HepG2 (cell line): Measurements from ENCODE around the gene SH2D6. TPM values are rescaled to one million over a fixed set of nuclear protein-coding genes. Genes with fewer than 3 reads are reported as not detected.
A peak's percentile ranks its signal among the peaks of the same experiment; 100 is the strongest.

Source experiments
- ATAC-seq: fragments of 200-7000 bp; cut with Tn5 transposase; 3 replicates; pipeline ENCODE4 v1.9.1; 2020; ENCODE audit warnings: mild to moderate bottlenecking, moderate library complexity
- BruUV-seq: library from RNA; stranded (reverse); fragments of 400-500 nt; replicated peaks from 2 replicates; lab custom pipeline; 2021; lab: Mats Ljungman, UMichigan
- CTCF ChIA-PET: fragments of 300-600 bp; formaldehyde crosslinking; extraction: SDS; loops from one replicate; lab custom pipeline; 2021; ENCODE audit warnings: low total read pairs, inconsistent platforms, low intra/inter-chr PET ratio; lab: Yijun Ruan, JAX
- POLR2A ChIA-PET: fragments of 350-600 bp; sonication (Branson Sonifier 250); formaldehyde crosslinking; loops from one replicate; lab custom pipeline; 2020; ENCODE audit warnings: antibody characterized with exemption, inconsistent platforms; lab: Yijun Ruan, JAX
- DNase-seq: peaks from one replicate; pipeline ENCODE4 v3.0.0-alpha.2; 2015; ENCODE audit warnings: low spot score
- FAIRE-seq: peaks from 3 replicates; lab custom pipeline; 2011; peaks lifted over from hg19 to GRCh38; lab: Jason Lieb, UNC
- H2AFZ ChIP-seq: one replicate; pipeline ENCODE4 v1.6.1; 2011; ENCODE audit warnings: low read length, inconsistent platforms
- H3K27ac ChIP-seq: fragments of 300-600 bp; 3 replicates; pipeline ENCODE4 v1.8.0; 2011; ENCODE audit warnings: mixed run types, mild to moderate bottlenecking, mixed read lengths, low read length, inconsistent platforms; ENCODE audit not compliant: insufficient read depth; ENCODE audit errors: extremely low read length
- H3K27me3 ChIP-seq, 2 experiments: fragments of 200-600 bp in 1 of 2; 2 replicates in 1 of 2; 3 replicates in 1 of 2; pipeline versions ENCODE4 v1.6.0 to v1.8.0; 2011; ENCODE audit warnings: low read length in 2 of 2, mild to moderate bottlenecking in 2 of 2, moderate library complexity in 2 of 2, inconsistent platforms in 1 of 2; ENCODE audit not compliant: insufficient read depth in 2 of 2, control insufficient read depth in 1 of 2
- H3K36me3 ChIP-seq, 2 experiments: fragments of 200-600 bp in 1 of 2; replicated peaks in 1 of 2; 2 replicates in 1 of 2; 3 replicates in 1 of 2; pipeline versions ENCODE4 v1.5.1 to v1.8.0; 2011; ENCODE audit warnings: low read length in 2 of 2, inconsistent platforms in 1 of 2; ENCODE audit not compliant: insufficient read depth in 2 of 2, control insufficient read depth in 1 of 2
- H3K4me1 ChIP-seq: 2 replicates; pipeline ENCODE4 v1.5.1; 2012; ENCODE audit warnings: low read length, inconsistent platforms; ENCODE audit not compliant: insufficient read depth
- H3K4me2 ChIP-seq: 2 replicates; pipeline ENCODE4 v1.6.0; 2011; ENCODE audit warnings: low read depth, low read length, inconsistent platforms
- H3K4me3 ChIP-seq, 3 experiments: fragments of 200-600 bp in 1 of 3; sonication (generic), shearing (Covaris generic) in 1 of 3; replicated peaks in 1 of 3; 2 replicates each; pipeline ENCODE4 v1.5.1; 2011 to 2016; ENCODE audit warnings: low read length in 3 of 3, inconsistent platforms in 2 of 3, low read depth in 2 of 3, mild to moderate bottlenecking in 2 of 3, control low read depth in 1 of 3, mixed read lengths in 1 of 3; ENCODE audit not compliant: insufficient read depth in 1 of 3
- H3K79me2 ChIP-seq: one replicate; pipeline ENCODE4 v1.6.1; 2011; ENCODE audit warnings: low read length, inconsistent platforms; ENCODE audit not compliant: insufficient read depth
- H3K9ac ChIP-seq: 2 replicates; pipeline ENCODE4 v1.6.0; 2011; ENCODE audit warnings: mild to moderate bottlenecking, low read depth, low read length, inconsistent platforms; ENCODE audit not compliant: insufficient read depth
- H3K9me3 ChIP-seq: 2 replicates; pipeline ENCODE4 v1.5.1; 2012; ENCODE audit warnings: mild to moderate bottlenecking, low read length
- H4K20me1 ChIP-seq: 2 replicates; pipeline ENCODE4 v1.6.0; 2011; ENCODE audit warnings: inconsistent platforms, mild to moderate bottlenecking, low read length, moderate library complexity; ENCODE audit not compliant: insufficient read depth
- POLR2A ChIP-seq, 2 experiments: IDR thresholded peaks; 2 replicates each; pipeline ENCODE4 v1.6.1; 2011; ENCODE audit warnings: low read depth in 2 of 2, low read length in 2 of 2, mild to moderate bottlenecking in 1 of 2, moderate library complexity in 1 of 2; ENCODE audit not compliant: insufficient read depth in 1 of 2
- ZEB1 ChIP-seq: IDR thresholded peaks from 2 replicates; pipeline ENCODE4 v1.6.1; 2012; ENCODE audit warnings: mild to moderate bottlenecking, low read depth, inconsistent platforms; ENCODE audit not compliant: insufficient replicate concordance
- ZNF121 ChIP-seq: sonication (generic); formaldehyde crosslinking; IDR thresholded peaks from 2 replicates; pipeline ENCODE4 v1.5.0; 2020; ENCODE audit warnings: mild to moderate bottlenecking, missing genetic modification reagents
- ZNF569 ChIP-seq: sonication (generic); formaldehyde crosslinking; IDR thresholded peaks from 2 replicates; pipeline ENCODE4 v1.5.0; 2020; ENCODE audit warnings: mild to moderate bottlenecking, missing genetic modification reagents, moderate library complexity, borderline replicate concordance
- WGBS: methylation state at CpG from one replicate; pipeline ENCODE4 v1.1.6; 2017; ENCODE audit warnings: low lambda C conversion rate; 5-methylcytosine and 5-hydroxymethylcytosine counted together
- in situ Hi-C: cut with HindIII; loops from 2 replicates; pipeline ENCODE4 v1.10.0; 2017; ENCODE audit warnings: low pct_unique_long_range_greater_than_20kb; ENCODE audit not compliant: extremely low pct_ligation_motif_present
- intact Hi-C: fragments of 100-400 bp; cut with micrococcal nuclease; formaldehyde crosslinking; loops from one replicate; pipeline ENCODE4 v1.10.0; 2022; ENCODE audit not compliant: unreplicated experiment
- polyA plus RNA-seq, 8 experiments: library from polyadenylated mRNA; depleted of rRNA in 3 of 8; stranded (reverse) in 7 of 8; unstranded in 1 of 8; fragments of >200 nt; fragmentation: Illumina TruSeq in 4 of 8; extraction: Trizol in 4 of 8; gene quantifications; 2 replicates each; pipeline versions ENCODE4 v1.2.1 to v1.2.3, GENCODE V29; 2011 to 2016; ENCODE audit warnings: low read depth in 4 of 8, missing spikeins in 1 of 8, mixed read lengths in 1 of 8; ENCODE audit not compliant: insufficient read depth in 1 of 8
- total RNA-seq, 5 experiments: library from RNA; depleted of rRNA; stranded (reverse); fragments of >200 nt; fragmentation: Illumina TruSeq; extraction: Trizol; gene quantifications; 2 replicates each; pipeline ENCODE4 v1.2.3, GENCODE V29; 2016; ENCODE audit warnings: low read depth in 1 of 5
- TF ChIP-seq, protein P1 (sequence below): sonication (generic); formaldehyde crosslinking; IDR thresholded peaks from 2 replicates; pipeline ENCODE4 v1.4.0; 2020; ENCODE audit warnings: mild to moderate bottlenecking, missing genetic modification reagents

The SH2D6 gene
- total and polyA plus RNA-seq, 2 of the 13 experiments (the other 11 are each of a cell fraction or from before 2014, with no cell fraction given) = 0.11 to 0.26 TPM

DNA sequence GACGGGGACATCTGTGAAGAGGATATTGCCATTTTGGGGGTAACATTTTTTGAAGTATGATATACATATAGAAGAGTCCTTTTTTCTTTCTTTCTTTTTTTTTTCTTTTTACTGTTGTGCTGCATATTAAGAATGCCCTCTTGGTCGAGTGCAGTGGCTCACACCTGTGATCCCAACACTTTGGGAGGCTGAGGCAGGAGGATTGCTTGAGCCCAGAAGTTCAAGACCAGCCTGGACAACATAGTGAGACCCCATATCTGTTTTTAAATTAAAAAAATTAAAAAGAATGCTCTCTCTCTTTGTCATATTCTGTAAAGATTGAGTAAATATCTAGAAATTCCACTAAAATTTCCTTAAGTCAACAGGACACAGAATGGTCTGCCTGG lies 3.6 kb downstream of the SH2D6 start:
- no TSS peak for BruUV-seq
- no peak for TF ChIP-seq ZNF569 (CRISPR knock-in tag)
- peak; percentile 4 for TF ChIP-seq ZEB1
- TF ChIP-seq, protein P1, sequence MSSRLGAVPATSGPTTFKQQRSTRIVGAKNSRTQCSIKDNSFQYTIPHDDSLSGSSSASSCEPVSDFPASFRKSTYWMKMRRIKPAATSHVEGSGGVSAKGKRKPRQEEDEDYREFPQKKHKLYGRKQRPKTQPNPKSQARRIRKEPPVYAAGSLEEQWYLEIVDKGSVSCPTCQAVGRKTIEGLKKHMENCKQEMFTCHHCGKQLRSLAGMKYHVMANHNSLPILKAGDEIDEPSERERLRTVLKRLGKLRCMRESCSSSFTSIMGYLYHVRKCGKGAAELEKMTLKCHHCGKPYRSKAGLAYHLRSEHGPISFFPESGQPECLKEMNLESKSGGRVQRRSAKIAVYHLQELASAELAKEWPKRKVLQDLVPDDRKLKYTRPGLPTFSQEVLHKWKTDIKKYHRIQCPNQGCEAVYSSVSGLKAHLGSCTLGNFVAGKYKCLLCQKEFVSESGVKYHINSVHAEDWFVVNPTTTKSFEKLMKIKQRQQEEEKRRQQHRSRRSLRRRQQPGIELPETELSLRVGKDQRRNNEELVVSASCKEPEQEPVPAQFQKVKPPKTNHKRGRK (CRISPR knock-in tag) = no peak
- TF ChIP-seq ZNF121 (CRISPR knock-in tag) = peak; percentile 52; the same call in 1 of the 2 replicates
- TF ChIP-seq POLR2A (IDR thresholded peaks at IDR 0.05; ENCODE audit: insufficient read depth in 1 of 2, low read depth in 2 of 2, low read length in 2 of 2) = 0 out of 4 replicates have a peak, but pooled peaks of 1 of the 2 experiments have one; percentile 0
- Histone ChIP-seq H3K4me3 (peak overlapping the region in 2 of 3 experiments; percentile 49 to 97; a peak in 4 of 6 replicates), H3K79me2 (peaks cover 4% of the 10 kb centered on the region), H3K27me3 (no peaks in the 10 kb centered on the region; a peak in 2 of 5 replicates), H3K4me1 (peaks cover 58% of the 10 kb centered on the region), H3K9me3 (no peaks in the 10 kb centered on the region), H3K27ac (no peak overlapping the region), H4K20me1 (no peaks in the 10 kb centered on the region), H3K36me3 (no peaks in the 10 kb centered on the region), H3K9ac (0 out of 2 replicates have a peak overlapping the region, but pooled peaks have one; percentile 4), H2AFZ (no peak overlapping the region), H3K4me2 (peak overlapping the region; percentile 97)
- intact Hi-C loops = loop anchor here (5.0 kb wide), 2 partner anchors 175 to 190 kb away; partner anchors contain the start of genes C2orf68 and RNF181
- ATAC-seq = no peak
- in situ Hi-C loops = loop anchor here (5.0 kb wide), 2 partner anchors 45 to 130 kb away; no protein-coding TSS in a partner anchor
- CTCF ChIA-PET = interaction anchor here (2.7 to 2.8 kb wide), 2 partner anchors 116 to 129 kb away, joined by 25 to 45 read pairs; partner anchors contain the start of gene MAT2A
- FAIRE-seq = no peak
- WGBS = 1% methylated on average over 2 of the region's 2 CpGs
- DNase-seq = no peak
- POLR2A ChIA-PET = interaction anchor here (0.5 to 5.7 kb wide), 26 partner anchors 8 to 446 kb away, joined by 3 to 363 read pairs (median 6); partner anchors contain the start of genes C2orf68, ELMOD3, GGCX and MAT2A
